ENCODE results near the gene AQP7.
"Not testable (repeated sequence)": the region's sequence is repeated elsewhere in the genome, so short reads cannot be mapped to it uniquely, and the experiment has no call there.

Gene AQP7

GRCh38 chr9:33418090-33418489 is 15.7 kb upstream of the AQP7 start:
- Histone ChIP-seq H3K9ac (no peak overlapping the region), H3K4me1 (peaks cover 6% of the 10 kb centered on the region)

GRCh38 chr9:33416996-33417395 is 14.6 kb upstream of the AQP7 start:
- Histone ChIP-seq H4K20me1 (no peaks in the 10 kb centered on the region), H3K4me2 (no peak overlapping the region)

More at GRCh38 chr9:33418090-33418489, 15.7 kb upstream of the AQP7 start:
- H3K27ac ChIP-seq, result no peak overlapping the region
- no peaks in the 10 kb centered on the region for H3K36me3 ChIP-seq
- no peak overlapping the region for H3K4me2 ChIP-seq
- no peak for TF ChIP-seq Cebpa-rat (IDR thresholded peaks at IDR 0.05)
- H4K20me1 ChIP-seq, result no peaks in the 10 kb centered on the region
- H3K27me3 ChIP-seq, result no peaks in the 10 kb centered on the region
- H3K4me3 ChIP-seq, result no peak overlapping the region
- H3K9me3 ChIP-seq, result no peaks in the 10 kb centered on the region

GRCh38 chr9:33415501-33416038 is 13.2 kb upstream of the AQP7 start:
- no peak for TF ChIP-seq Cebpa-rat (IDR thresholded peaks at IDR 0.05)
- Histone ChIP-seq H4K20me1 (no peaks in the 10 kb centered on the region), H3K36me3 (no peaks in the 10 kb centered on the region), H3K4me1 (peaks cover 6% of the 10 kb centered on the region), H3K4me3 (no peak overlapping the region), H3K9me3 (no peaks in the 10 kb centered on the region), H3K9ac (no peak overlapping the region), H3K27ac (no peak overlapping the region), H3K27me3 (no peaks in the 10 kb centered on the region), H3K4me2 (peak overlapping the region; percentile 17; the same call in 1 of the 2 replicates)

More at GRCh38 chr9:33416996-33417395, 14.6 kb upstream of the AQP7 start:
- no peak overlapping the region for H3K27ac ChIP-seq
- H3K4me1 ChIP-seq, result peaks cover 6% of the 10 kb centered on the region
- no peaks in the 10 kb centered on the region for H3K9me3 ChIP-seq
- H3K9ac ChIP-seq, result no peak overlapping the region
- no peaks in the 10 kb centered on the region for H3K27me3 ChIP-seq
- no peak for TF ChIP-seq Cebpa-rat (IDR thresholded peaks at IDR 0.05)
- H3K36me3 ChIP-seq, result no peaks in the 10 kb centered on the region
- H3K4me3 ChIP-seq, result no peak overlapping the region

- no peaks in the 10 kb centered on the region for H3K27me3 ChIP-seq
- H3K4me3 ChIP-seq, result no peak overlapping the region
- H3K4me1 ChIP-seq, result peaks cover 6% of the 10 kb centered on the region
- no peaks in the 10 kb centered on the region for H3K9me3 ChIP-seq
- H3K27ac ChIP-seq, result no peak overlapping the region
- H3K36me3 ChIP-seq, result no peaks in the 10 kb centered on the region
- peak overlapping the region; percentile 17; the same call in 1 of the 2 replicates for H3K4me2 ChIP-seq
- no peak for TF ChIP-seq Cebpa-rat (IDR thresholded peaks at IDR 0.05)
- no peak overlapping the region for H3K9ac ChIP-seq
- no peaks in the 10 kb centered on the region for H4K20me1 ChIP-seq
Measured at GRCh38 chr9:33414889-33415500, 12.6 kb upstream of the AQP7 start.

GRCh38 chr9:33414268-33414667 is 11.9 kb upstream of the AQP7 start:
- Histone ChIP-seq H4K20me1 (no peaks in the 10 kb centered on the region), H3K9me3 (no peaks in the 10 kb centered on the region), H3K36me3 (no peaks in the 10 kb centered on the region), H3K27ac (no peak overlapping the region), H3K27me3 (no peaks in the 10 kb centered on the region), H3K4me3 (no peak overlapping the region), H3K4me2 (no peak overlapping the region), H3K4me1 (peaks cover 6% of the 10 kb centered on the region), H3K9ac (no peak overlapping the region)
- no peak for TF ChIP-seq Cebpa-rat (IDR thresholded peaks at IDR 0.05)

- Histone ChIP-seq H3K4me2 (peak overlapping the region; percentile 15; the same call in 1 of the 2 replicates), H3K27ac (no peak overlapping the region), H3K27me3 (no peaks in the 10 kb centered on the region), H3K36me3 (no peaks in the 10 kb centered on the region), H3K4me3 (no peak overlapping the region), H3K4me1 (peaks cover 9% of the 10 kb centered on the region), H4K20me1 (no peaks in the 10 kb centered on the region), H3K9ac (no peak overlapping the region), H3K9me3 (no peaks in the 10 kb centered on the region)
- TF ChIP-seq Cebpa-rat (IDR thresholded peaks at IDR 0.05), result no peak
Measured at GRCh38 chr9:33408087-33408486, 5.7 kb upstream of the AQP7 start.

GRCh38 chr9:33407061-33407460 is 4.7 kb upstream of the AQP7 start:
- H3K9ac ChIP-seq, result no peak overlapping the region
- no peak for TF ChIP-seq Cebpa-rat (IDR thresholded peaks at IDR 0.05)
- no peak overlapping the region for H3K4me3 ChIP-seq
- H3K36me3 ChIP-seq, result no peaks in the 10 kb centered on the region
- peaks cover 13% of the 10 kb centered on the region for H3K4me1 ChIP-seq
- H3K4me2 ChIP-seq, result no peak overlapping the region
- no peaks in the 10 kb centered on the region for H3K9me3 ChIP-seq
- no peak overlapping the region for H3K27ac ChIP-seq
- no peaks in the 10 kb centered on the region for H4K20me1 ChIP-seq
- no peaks in the 10 kb centered on the region for H3K27me3 ChIP-seq

GRCh38 chr9:33404788-33405362 is 2.5 kb upstream of the AQP7 start:
- no peak overlapping the region for H3K4me3 ChIP-seq
- peaks cover 13% of the 10 kb centered on the region for H3K4me1 ChIP-seq
- H3K27me3 ChIP-seq, result no peaks in the 10 kb centered on the region
- no peaks in the 10 kb centered on the region for H3K9me3 ChIP-seq
- no peak overlapping the region for H3K9ac ChIP-seq
- no peak for TF ChIP-seq Cebpa-rat (IDR thresholded peaks at IDR 0.05)
- no peaks in the 10 kb centered on the region for H4K20me1 ChIP-seq
- no peak overlapping the region for H3K27ac ChIP-seq
- no peak overlapping the region for H3K4me2 ChIP-seq
- no peaks in the 10 kb centered on the region for H3K36me3 ChIP-seq

- H3K9ac ChIP-seq, result no peak overlapping the region
- H3K27me3 ChIP-seq, result no peaks in the 10 kb centered on the region
- TF ChIP-seq Cebpa-rat (IDR thresholded peaks at IDR 0.05), result no peak
- H3K36me3 ChIP-seq, result no peaks in the 10 kb centered on the region
- H3K27ac ChIP-seq, result no peak overlapping the region
- no peak overlapping the region for H3K4me3 ChIP-seq
- H3K9me3 ChIP-seq, result no peaks in the 10 kb centered on the region
- no peaks in the 10 kb centered on the region for H4K20me1 ChIP-seq
- H3K4me2 ChIP-seq, result no peak overlapping the region
- H3K4me1 ChIP-seq, result peaks cover 13% of the 10 kb centered on the region
Measured at GRCh38 chr9:33403941-33404787, 1.8 kb upstream of the AQP7 start.

- not testable (repeated sequence) for H4K20me1 ChIP-seq, H3K36me3 ChIP-seq, H3K4me2 ChIP-seq, H3K4me1 ChIP-seq, H3K27ac ChIP-seq, H3K9ac ChIP-seq, H3K9me3 ChIP-seq, H3K4me3 ChIP-seq, H3K27me3 ChIP-seq
Measured at GRCh38 chr9:33401809-33402208, 559 bp downstream of the AQP7 start.

GRCh38 chr9:33399047-33399446 is 3.3 kb downstream of the AQP7 start:
- H4K20me1 ChIP-seq, H3K36me3 ChIP-seq, H3K4me3 ChIP-seq, H3K4me2 ChIP-seq, H3K27ac ChIP-seq, H3K4me1 ChIP-seq, H3K9me3 ChIP-seq, H3K27me3 ChIP-seq, H3K9ac ChIP-seq: not testable (repeated sequence)

GRCh38 chr9:33397801-33398200 is 4.6 kb downstream of the AQP7 start:
- not testable (repeated sequence) for H3K4me1 ChIP-seq, H3K9me3 ChIP-seq, H3K4me2 ChIP-seq, H3K4me3 ChIP-seq, H3K36me3 ChIP-seq, H3K27ac ChIP-seq, H4K20me1 ChIP-seq, H3K9ac ChIP-seq, H3K27me3 ChIP-seq

- not testable (repeated sequence) for H3K4me1 ChIP-seq, H3K9ac ChIP-seq, H3K4me2 ChIP-seq, H3K27me3 ChIP-seq, H4K20me1 ChIP-seq, H3K27ac ChIP-seq, H3K4me3 ChIP-seq, H3K36me3 ChIP-seq, H3K9me3 ChIP-seq
Measured at GRCh38 chr9:33395159-33395879, 7.0 kb downstream of the AQP7 start.

All from BLaER1 (cell line).